ENCODE data around the gene HID1. TPM values are rescaled to one million over a fixed set of nuclear protein-coding genes. Genes with fewer than 3 reads are reported as not detected.

HID1 gene
- total and polyA plus RNA-seq, 2 experiments from 2014 or later = 8.7 to 10.9 TPM

GRCh38 chr17:74979408-74980146, 7.0 kb upstream of the HID1 start (continued):
- TF ChIP-seq POLR2AphosphoS5 (IDR thresholded peaks at IDR 0.05; ENCODE audit: low read depth) (no peak), STAT1 (IDR thresholded peaks at IDR 0.05; ENCODE audit: unreplicated experiment) (no peak), JUNB (IDR thresholded peaks at IDR 0.05; ENCODE audit: unreplicated experiment) (no peak), ZNF114 (CRISPR knock-in tag; IDR thresholded peaks at IDR 0.05) (no peak), CREB1 (CRISPR knock-in tag; IDR thresholded peaks at IDR 0.05; ENCODE audit: low read depth) (no peak), REST (IDR thresholded peaks at IDR 0.05; ENCODE audit: unreplicated experiment) (no peak), CTCF (conservative IDR thresholded peaks at IDR 0.05; ENCODE audit: low read depth in 2 of 2) (no peak)

- no peaks in the 10 kb centered on the region for H3K36me3 Mint-ChIP-seq (ENCODE audit: low read depth)
- H3K4me1 Mint-ChIP-seq = peaks cover 7% of the 10 kb centered on the region; the same call in 2 of the 3 replicates
- Histone ChIP-seq H3K27ac (ENCODE audit: low read depth) (no peak overlapping the region), H4K20me1 (replicated peaks; ENCODE audit: insufficient read depth) (no peaks in the 10 kb centered on the region), H3K36me3 (ENCODE audit: insufficient read depth) (no peaks in the 10 kb centered on the region), H3K79me2 (replicated peaks; ENCODE audit: insufficient read depth) (no peaks in the 10 kb centered on the region), H3K4me3 (no peak overlapping the region), H3K9me2 (ENCODE audit: insufficient read depth) (no peaks in the 10 kb centered on the region), H3K27me3 (ENCODE audit: insufficient read depth) (peaks cover 39% of the 10 kb centered on the region), H3K4me1 (ENCODE audit: insufficient read depth) (peaks cover 11% of the 10 kb centered on the region), H2AFZ (no peak overlapping the region), H3F3A (replicated peaks; ENCODE audit: low read depth) (peaks cover 8% of the 10 kb centered on the region; the same call in 1 of the 2 replicates), H3K4me2 (no peak overlapping the region)
- H3K4me3 Mint-ChIP-seq = no peak overlapping the region
- no peaks in the 10 kb centered on the region for H3K9me3 Mint-ChIP-seq
- H3K27me3 Mint-ChIP-seq (ENCODE audit: insufficient read depth, low read depth, poor library complexity) = peaks cover 33% of the 10 kb centered on the region
- H3K27ac Mint-ChIP-seq = no peak overlapping the region
- DNase-seq (ENCODE audit: low spot score) = no peak
- no peak for ATAC-seq
- TF ChIP-seq POLR2AphosphoS5 (IDR thresholded peaks at IDR 0.05; ENCODE audit: low read depth) (no peak), EZH2 (IDR thresholded peaks at IDR 0.05; ENCODE audit: low read depth, unreplicated experiment) (no peak), ZNF462 (CRISPR knock-in tag; IDR thresholded peaks at IDR 0.05) (no peak), JUNB (IDR thresholded peaks at IDR 0.05; ENCODE audit: unreplicated experiment) (no peak), CTCF (conservative IDR thresholded peaks at IDR 0.05; ENCODE audit: low read depth in 2 of 2) (no peak), EZH2phosphoT487 (IDR thresholded peaks at IDR 0.05; ENCODE audit: unreplicated experiment) (no peak)
Measured at GRCh38 chr17:74978240-74978639, 5.7 kb upstream of the HID1 start.

All from GM23338 (cell line).